Neural progenitor cell (in vitro differentiated cells): Measurements from ENCODE around the gene GBX2. TPM values are rescaled to one million over a fixed set of nuclear protein-coding genes. Genes with fewer than 3 reads are reported as not detected.

Source experiments
- DNase-seq: peaks from one replicate; pipeline ENCODE4 v3.0.0-alpha.2; 2016; ENCODE audit warnings: low spot score
- H2AFZ ChIP-seq: fragments of 200-600 bp; sonication (generic); replicated peaks from 2 replicates; pipeline ENCODE4 v1.6.1; 2016; ENCODE audit warnings: antibody characterized with exemption
- H3F3A ChIP-seq: fragments of 200-600 bp; sonication (generic); 2 replicates; pipeline ENCODE4 v1.6.1; 2016; ENCODE audit warnings: antibody characterized with exemption, low read depth
- H3K27ac ChIP-seq: fragments of 200-600 bp; sonication (generic); 2 replicates; pipeline ENCODE4 v1.5.1; 2016; ENCODE audit warnings: mild to moderate bottlenecking
- H3K27me3 ChIP-seq: fragments of 200-600 bp; sonication (generic); 2 replicates; pipeline ENCODE4 v1.6.1; 2016; ENCODE audit warnings: mild to moderate bottlenecking, moderate library complexity
- H3K36me3 ChIP-seq: fragments of 200-600 bp; sonication (generic); 2 replicates; pipeline ENCODE4 v1.5.1; 2016
- H3K4me1 ChIP-seq: fragments of 200-600 bp; sonication (generic); 2 replicates; pipeline ENCODE4 v1.6.1; 2016; ENCODE audit warnings: mixed run types
- H3K4me2 ChIP-seq: fragments of 200-600 bp; sonication (generic); 2 replicates; pipeline ENCODE4 v1.6.1; 2016
- H3K4me3 ChIP-seq: fragments of 200-600 bp; sonication (generic); 2 replicates; pipeline ENCODE4 v1.5.1; 2016
- H3K79me2 ChIP-seq: fragments of 200-600 bp; sonication (generic); 2 replicates; pipeline ENCODE4 v1.6.1; 2016; ENCODE audit warnings: low read depth
- H3K9ac ChIP-seq: fragments of 200-600 bp; sonication (generic); 2 replicates; pipeline ENCODE4 v1.6.1; 2016
- H3K9me3 ChIP-seq: fragments of 200-600 bp; sonication (generic); 2 replicates; pipeline ENCODE4 v1.5.1; 2016; ENCODE audit warnings: low read depth
- H4K20me1 ChIP-seq: fragments of 200-600 bp; sonication (generic); 2 replicates; pipeline ENCODE4 v1.6.1; 2016; ENCODE audit warnings: low read depth
- H3K27ac Mint-ChIP-seq: 3 replicates; pipeline ENCODE4 v1.8.0; 2021; ENCODE audit warnings: mixed read lengths
- H3K27me3 Mint-ChIP-seq: 2 replicates; pipeline ENCODE4 v1.8.0; 2022; ENCODE audit warnings: low read depth, mild to moderate bottlenecking, inconsistent platforms, moderate library complexity, mixed read lengths; ENCODE audit not compliant: insufficient read depth
- H3K36me3 Mint-ChIP-seq: 3 replicates; pipeline ENCODE4 v1.8.0; 2021; ENCODE audit warnings: mixed read lengths
- H3K4me1 Mint-ChIP-seq: 3 replicates; pipeline ENCODE4 v1.8.0; 2021; ENCODE audit warnings: mixed read lengths
- H3K4me3 Mint-ChIP-seq: 3 replicates; pipeline ENCODE4 v1.8.0; 2021; ENCODE audit warnings: mild to moderate bottlenecking, moderate library complexity, mixed read lengths
- H3K9me3 Mint-ChIP-seq: 3 replicates; pipeline ENCODE4 v1.8.0; 2020; ENCODE audit warnings: mixed read lengths
- CTCF ChIP-seq: fragments of 200-600 bp; sonication (generic); IDR thresholded peaks from 2 replicates; pipeline ENCODE4 v1.5.1; 2017; ENCODE audit warnings: antibody characterized with exemption, mild to moderate bottlenecking
- EZH2 ChIP-seq: fragments of 200-600 bp; sonication (generic); IDR thresholded peaks from 2 replicates; pipeline ENCODE4 v1.6.1; 2017; ENCODE audit warnings: antibody characterized with exemption, mild to moderate bottlenecking, moderate library complexity
- EZH2phosphoT487 ChIP-seq: fragments of 200-600 bp; sonication (generic); IDR thresholded peaks from 2 replicates; pipeline ENCODE4 v1.6.1; 2017; ENCODE audit warnings: antibody characterized with exemption
- total RNA-seq: library from RNA; depleted of rRNA; stranded (reverse); fragments of >200 nt; gene quantifications from 2 replicates; pipeline ENCODE4 v1.2.3, GENCODE V29; 2015; ENCODE audit warnings: low replicate concordance

Gene GBX2
- total RNA-seq, 1 donor from 2014 or later: not detected

GRCh38 chr2:236124182-236124893 lies 43.8 kb downstream of the GBX2 start:
- Histone ChIP-seq H3K4me2 (no peak overlapping the region), H4K20me1 (peaks cover 22% of the 10 kb centered on the region), H3F3A (no peaks in the 10 kb centered on the region), H3K4me3 (no peak overlapping the region), H3K27me3 (peaks cover 13% of the 10 kb centered on the region), H3K27ac (no peak overlapping the region), H3K9ac (no peak overlapping the region), H3K4me1 (no peaks in the 10 kb centered on the region), H3K36me3 (no peaks in the 10 kb centered on the region), H2AFZ (no peak overlapping the region), H3K9me3 (no peaks in the 10 kb centered on the region), H3K79me2 (no peaks in the 10 kb centered on the region)
- H3K9me3 Mint-ChIP-seq: no peaks in the 10 kb centered on the region
- no peak overlapping the region for H3K4me3 Mint-ChIP-seq
- H3K27ac Mint-ChIP-seq: peak overlapping the region; percentile 44
- H3K36me3 Mint-ChIP-seq: peaks cover 33% of the 10 kb centered on the region
- DNase-seq: no peak
- TF ChIP-seq EZH2phosphoT487 (no peak), CTCF (no peak), EZH2 (no peak)
- peaks cover 35% of the 10 kb centered on the region for H3K4me1 Mint-ChIP-seq
- H3K27me3 Mint-ChIP-seq: peaks cover 7% of the 10 kb centered on the region

GRCh38 chr2:236123716-236124115 lies 44.5 kb downstream of the GBX2 start:
- Histone ChIP-seq H3K79me2 (no peaks in the 10 kb centered on the region), H3K27me3 (peaks cover 19% of the 10 kb centered on the region), H2AFZ (no peak overlapping the region), H3F3A (no peaks in the 10 kb centered on the region), H3K36me3 (no peaks in the 10 kb centered on the region), H3K4me3 (no peak overlapping the region), H3K9ac (no peak overlapping the region), H4K20me1 (peaks cover 28% of the 10 kb centered on the region), H3K4me2 (no peak overlapping the region), H3K9me3 (no peaks in the 10 kb centered on the region), H3K27ac (no peak overlapping the region), H3K4me1 (no peaks in the 10 kb centered on the region)
- Mint-ChIP-seq H3K4me3 (no peak overlapping the region), H3K27ac (no peak overlapping the region), H3K27me3 (peaks cover 8% of the 10 kb centered on the region), H3K36me3 (peaks cover 33% of the 10 kb centered on the region), H3K4me1 (peaks cover 40% of the 10 kb centered on the region), H3K9me3 (no peaks in the 10 kb centered on the region)
- TF ChIP-seq EZH2 (no peak), CTCF (no peak), EZH2phosphoT487 (no peak)
- no peak for DNase-seq

GRCh38 chr2:236122236-236122635 lies 46.0 kb downstream of the GBX2 start:
- Histone ChIP-seq H3K4me2 (no peak overlapping the region), H3K4me3 (no peak overlapping the region), H3K9ac (no peak overlapping the region), H4K20me1 (peaks cover 37% of the 10 kb centered on the region), H3K79me2 (no peaks in the 10 kb centered on the region), H3K4me1 (peaks cover 9% of the 10 kb centered on the region), H2AFZ (no peak overlapping the region), H3F3A (peaks cover 9% of the 10 kb centered on the region), H3K27ac (no peak overlapping the region), H3K36me3 (no peaks in the 10 kb centered on the region), H3K9me3 (no peaks in the 10 kb centered on the region), H3K27me3 (peaks cover 31% of the 10 kb centered on the region)
- no peak for TF ChIP-seq EZH2
- no peak for TF ChIP-seq CTCF
- no peak for TF ChIP-seq EZH2phosphoT487
- no peak for DNase-seq
- no peaks in the 10 kb centered on the region for H3K9me3 Mint-ChIP-seq
- H3K27me3 Mint-ChIP-seq: peaks cover 8% of the 10 kb centered on the region
- H3K36me3 Mint-ChIP-seq: peaks cover 33% of the 10 kb centered on the region
- H3K4me1 Mint-ChIP-seq: peaks cover 43% of the 10 kb centered on the region
- H3K27ac Mint-ChIP-seq: no peak overlapping the region
- no peak overlapping the region for H3K4me3 Mint-ChIP-seq
